Lower leg skin (tissue), 3 donors: ENCODE data around the gene CLGN.

ENCODE experiments used
- CTCF ChIP-seq, 3 donors: fragments of 450-650 bp; IDR thresholded peaks; one replicate each; pipeline ENCODE4 v1.5.1; 2016; ENCODE audit warnings: antibody characterized with exemption in 3 of 3, mild to moderate bottlenecking in 3 of 3, moderate library complexity in 2 of 3
- POLR2A ChIP-seq, 2 donors: fragments of 450-650 bp; IDR thresholded peaks; one replicate each; pipeline ENCODE4 v1.6.1; 2016 to 2017; ENCODE audit warnings: antibody characterized with exemption in 2 of 2, mild to moderate bottlenecking in 1 of 2, moderate library complexity in 1 of 2

- TF ChIP-seq CTCF (IDR thresholded peaks at IDR 0.05): no peak
- no peak for TF ChIP-seq POLR2A (IDR thresholded peaks at IDR 0.05)
Measured at GRCh38 chr4:140448830-140449229, 21.4 kb upstream of the CLGN start.
